ENCODE data around the gene CYP2C18. TPM values are rescaled to one million over a fixed set of nuclear protein-coding genes. Genes with fewer than 3 reads are reported as not detected.
"Not testable (repeated sequence)": the region's sequence is repeated elsewhere in the genome, so short reads cannot be mapped to it uniquely, and the experiment has no call there.

Gene CYP2C18
- total RNA-seq = 10 to 100 TPM in 2 of 4 donors, 1 to 10 TPM in 1, not detected in 1; 1.1 to 17.2 (median 16.2) TPM

GRCh38 chr10:94683214-94684054, at the start of gene CYP2C18:
CYP2C18 (plus strand) TSS chr10:94683729; CDS start chr10:94683820, 91 bp downstream.
- Histone ChIP-seq H3K4me3 (no peak within 1 kb of the TSS), H3K9me3 (peaks cover 6 to 8% of the 10 kb centered on the region in 2 donors), H3K36me3 (no peaks in the 10 kb centered on the region), H3K27me3 (no peaks in the 10 kb centered on the region), H3K4me1 (peaks cover 0 to 37% (median 11%) of the 10 kb centered on the region in 4 donors), H3K27ac (peak within 1 kb of the TSS; percentile 51 to 66 (median 58))
- WGBS, 2 donors (ENCODE audit: low coverage in 1 of 2) = 70 to 80% methylated on average over 3 to 10 of the region's 10 CpGs
- intact Hi-C loops (cut with DNase I; ENCODE audit: low total_unique reads) = no loop called here
- no peak for DNase-seq
- no peak for TF ChIP-seq CTCF (IDR thresholded peaks at IDR 0.05)
- no peak for TF ChIP-seq POLR2A (IDR thresholded peaks at IDR 0.05)
- TF ChIP-seq EP300 (IDR thresholded peaks at IDR 0.05; ENCODE audit: low read depth) = no peak
- peak in 1 of 3 donors; percentile 37 for TF ChIP-seq POLR2AphosphoS5 (IDR thresholded peaks at IDR 0.05)
- in situ Hi-C loops (cut with MboI; ENCODE audit: low pct_ligation_motif_present in 1 of 4, low pct_unique_long_range_greater_than_20kb in 1 of 4, low sequenced_read_pairs in 3 of 4) = no loop called here

GRCh38 chr10:94638097-94638496, 45.4 kb upstream of the CYP2C18 start:
- H3K4me3 ChIP-seq; H3K4me1 ChIP-seq; intact Hi-C loops (cut with DNase I; ENCODE audit: low total_unique reads); DNase-seq; H3K36me3 ChIP-seq; H3K27me3 ChIP-seq; H3K27ac ChIP-seq: not testable (repeated sequence)
- in situ Hi-C loops (cut with MboI; ENCODE audit: low pct_ligation_motif_present in 1 of 4, low pct_unique_long_range_greater_than_20kb in 1 of 4, low sequenced_read_pairs in 3 of 4) = loop anchor here in 1 of 4 donors (25.0 kb wide), 1 partner anchor 724 kb away; no protein-coding TSS in a partner anchor
- 95 to 97% methylated on average over 4 of the region's 4 CpGs for WGBS, 2 donors (ENCODE audit: low coverage in 1 of 2)
- H3K9me3 ChIP-seq = peaks cover 11% of the 10 kb centered on the region in 2 donors

GRCh38 chr10:94639902-94640301, 43.6 kb upstream of the CYP2C18 start:
- H3K4me3 ChIP-seq = no peak overlapping the region
- DNase-seq = no peak
- H3K36me3 ChIP-seq = no peaks in the 10 kb centered on the region
- H3K4me1 ChIP-seq = peaks cover 0 to 9% (median 0%) of the 10 kb centered on the region in 4 donors
- no peak overlapping the region for H3K27ac ChIP-seq
- in situ Hi-C loops (cut with MboI; ENCODE audit: low pct_ligation_motif_present in 1 of 4, low pct_unique_long_range_greater_than_20kb in 1 of 4, low sequenced_read_pairs in 3 of 4) = loop anchor here in 1 of 4 donors (25.0 kb wide), 1 partner anchor 722 kb away; no protein-coding TSS in a partner anchor
- WGBS, 2 donors (ENCODE audit: low coverage in 1 of 2) = 97% methylated on average over 8 of the region's 8 CpGs; no CpG with 5 or more reads in 1 of the 2 donors
- H3K9me3 ChIP-seq = peaks cover 11% of the 10 kb centered on the region in 2 donors
- no peak for TF ChIP-seq POLR2A (IDR thresholded peaks at IDR 0.05)
- TF ChIP-seq CTCF (IDR thresholded peaks at IDR 0.05) = no peak
- TF ChIP-seq EP300 (IDR thresholded peaks at IDR 0.05; ENCODE audit: low read depth) = no peak
- no peak for TF ChIP-seq POLR2AphosphoS5 (IDR thresholded peaks at IDR 0.05)
- intact Hi-C loops (cut with DNase I; ENCODE audit: low total_unique reads) = no loop called here
- no peaks in the 10 kb centered on the region for H3K27me3 ChIP-seq

GRCh38 chr10:94640562-94640961, 43.0 kb upstream of the CYP2C18 start:
- H3K4me1 ChIP-seq = peaks cover 0 to 9% (median 0%) of the 10 kb centered on the region in 4 donors
- H3K36me3 ChIP-seq = no peaks in the 10 kb centered on the region
- TF ChIP-seq EP300 (IDR thresholded peaks at IDR 0.05; ENCODE audit: low read depth) (no peak), CTCF (IDR thresholded peaks at IDR 0.05) (no peak), POLR2A (IDR thresholded peaks at IDR 0.05) (no peak), POLR2AphosphoS5 (IDR thresholded peaks at IDR 0.05) (no peak)
- in situ Hi-C loops (cut with MboI; ENCODE audit: low pct_ligation_motif_present in 1 of 4, low pct_unique_long_range_greater_than_20kb in 1 of 4, low sequenced_read_pairs in 3 of 4) (loop anchor here in 1 of 4 donors (25.0 kb wide), 1 partner anchor 722 kb away; no protein-coding TSS in a partner anchor), intact Hi-C loops (cut with DNase I; ENCODE audit: low total_unique reads) (no loop called here)
- no peaks in the 10 kb centered on the region for H3K27me3 ChIP-seq
- no peak overlapping the region for H3K4me3 ChIP-seq
- WGBS, 2 donors (ENCODE audit: low coverage in 1 of 2) = 49 to 68% methylated on average over 2 to 3 of the region's 3 CpGs
- H3K27ac ChIP-seq = no peak overlapping the region
- no peak for DNase-seq
- peaks cover 11% of the 10 kb centered on the region in 2 donors for H3K9me3 ChIP-seq
